HepG2 (cell line): Measurements from ENCODE around the gene HRC. TPM values are rescaled to one million over a fixed set of nuclear protein-coding genes. Genes with fewer than 3 reads are reported as not detected.

ENCODE experiments used
- CBX2 ChIP-seq, 2 experiments: fragments of 200-600 bp in 1 of 2; sonication (generic); formaldehyde crosslinking in 1 of 2; IDR thresholded peaks; 2 replicates each; pipeline versions ENCODE4 v1.7.0 to v1.8.1; 2018 to 2022; ENCODE audit warnings: low read depth in 2 of 2, low read length in 1 of 2, mild to moderate bottlenecking in 1 of 2, missing genetic modification reagents in 1 of 2
- CENPT ChIP-seq: sonication (generic); formaldehyde crosslinking; IDR thresholded peaks from 2 replicates; pipeline ENCODE4 v1.8.0; 2022; ENCODE audit warnings: low read depth, mild to moderate bottlenecking, moderate library complexity, missing genetic modification reagents
- GATAD2A ChIP-seq: IDR thresholded peaks from 2 replicates; pipeline ENCODE4 v1.6.1; 2016
- HDAC2 ChIP-seq: sonication (generic); formaldehyde crosslinking; IDR thresholded peaks from 2 replicates; pipeline ENCODE4 v1.4.0; 2020; ENCODE audit warnings: missing genetic modification reagents
- HNRNPLL ChIP-seq: fragments of 200-400 bp; formaldehyde crosslinking; IDR thresholded peaks from 2 replicates; pipeline ENCODE4 v1.6.1; 2017; ENCODE audit warnings: mild to moderate bottlenecking, low read depth, low read length; ENCODE audit not compliant: poor library complexity, severe bottlenecking
- KAT2B ChIP-seq: fragments of 150-350 bp; IDR thresholded peaks from 2 replicates; pipeline ENCODE4 v1.6.1; 2014; ENCODE audit warnings: low read depth, low read length, borderline replicate concordance
- MBD4 ChIP-seq: IDR thresholded peaks from 2 replicates; pipeline ENCODE4 v1.6.1; 2012; ENCODE audit warnings: low read length, inconsistent platforms, borderline replicate concordance
- NFKBIZ ChIP-seq: IDR thresholded peaks from 2 replicates; pipeline ENCODE4 v1.6.1; 2018; ENCODE audit warnings: missing genetic modification reagents, missing compliant biosample characterization
- POLR2A ChIP-seq, 2 experiments: IDR thresholded peaks; 2 replicates each; pipeline ENCODE4 v1.6.1; 2011; ENCODE audit warnings: low read depth in 2 of 2, low read length in 2 of 2, mild to moderate bottlenecking in 1 of 2, moderate library complexity in 1 of 2; ENCODE audit not compliant: insufficient read depth in 1 of 2
- REL ChIP-seq: sonication (generic); formaldehyde crosslinking; conservative IDR thresholded peaks from 2 replicates; pipeline ENCODE4 v1.8.0; 2022; ENCODE audit warnings: mild to moderate bottlenecking, missing genetic modification reagents, moderate library complexity
- SRSF1 ChIP-seq: fragments of 200-400 bp; formaldehyde crosslinking; optimal IDR thresholded peaks from 2 replicates; pipeline ENCODE3; 2017; ENCODE audit warnings: mild to moderate bottlenecking, low read depth, low read length, moderate library complexity
- ZC3H13 ChIP-seq: sonication (generic); formaldehyde crosslinking; IDR thresholded peaks from 2 replicates; pipeline ENCODE4 v1.8.1; 2023; ENCODE audit warnings: mild to moderate bottlenecking, missing genetic modification reagents, moderate library complexity
- ZC3H4 ChIP-seq: sonication (generic); formaldehyde crosslinking; IDR thresholded peaks from 2 replicates; pipeline ENCODE4 v1.4.0; 2020; ENCODE audit warnings: missing genetic modification reagents, borderline replicate concordance
- ZMAT3 ChIP-seq: sonication (generic); formaldehyde crosslinking; conservative IDR thresholded peaks from 2 replicates; pipeline ENCODE4 v1.7.0; 2021; ENCODE audit warnings: missing genetic modification reagents
- ZNF547 ChIP-seq: sonication (generic); formaldehyde crosslinking; IDR thresholded peaks from 2 replicates; pipeline ENCODE4 v1.5.1; 2020; ENCODE audit warnings: mild to moderate bottlenecking, missing genetic modification reagents
- ZNF564 ChIP-seq: sonication (generic); formaldehyde crosslinking; IDR thresholded peaks from 2 replicates; pipeline ENCODE4 v1.8.1; 2023; ENCODE audit warnings: mild to moderate bottlenecking, missing genetic modification reagents
- ZNF569 ChIP-seq: sonication (generic); formaldehyde crosslinking; IDR thresholded peaks from 2 replicates; pipeline ENCODE4 v1.5.0; 2020; ENCODE audit warnings: mild to moderate bottlenecking, missing genetic modification reagents, moderate library complexity, borderline replicate concordance
- ZSCAN22 ChIP-seq: sonication (generic); formaldehyde crosslinking; IDR thresholded peaks from 2 replicates; pipeline ENCODE4 v1.4.0; 2020; ENCODE audit warnings: mild to moderate bottlenecking, missing genetic modification reagents
- polyA plus RNA-seq, 8 experiments: library from polyadenylated mRNA; depleted of rRNA in 3 of 8; stranded (reverse) in 7 of 8; unstranded in 1 of 8; fragments of >200 nt; fragmentation: Illumina TruSeq in 4 of 8; extraction: Trizol in 4 of 8; gene quantifications; 2 replicates each; pipeline versions ENCODE4 v1.2.1 to v1.2.3, GENCODE V29; 2011 to 2016; ENCODE audit warnings: low read depth in 4 of 8, missing spikeins in 1 of 8, mixed read lengths in 1 of 8; ENCODE audit not compliant: insufficient read depth in 1 of 8
- total RNA-seq, 5 experiments: library from RNA; depleted of rRNA; stranded (reverse); fragments of >200 nt; fragmentation: Illumina TruSeq; extraction: Trizol; gene quantifications; 2 replicates each; pipeline ENCODE4 v1.2.3, GENCODE V29; 2016; ENCODE audit warnings: low read depth in 1 of 5
- TF ChIP-seq, protein P1 (sequence below): sonication (generic); formaldehyde crosslinking; IDR thresholded peaks from 2 replicates; pipeline ENCODE4 v1.8.0; 2022; ENCODE audit warnings: missing genetic modification reagents, mild to moderate bottlenecking, inconsistent platforms, borderline replicate concordance
- TF ChIP-seq, protein P2 (sequence below): sonication (generic); formaldehyde crosslinking; IDR thresholded peaks from 2 replicates; pipeline ENCODE4 v1.9.0; 2021; ENCODE audit warnings: missing genetic modification reagents, borderline replicate concordance
- TF ChIP-seq, protein P3 (sequence below): sonication (generic); formaldehyde crosslinking; IDR thresholded peaks from 2 replicates; pipeline ENCODE4 v1.4.0; 2020; ENCODE audit warnings: mild to moderate bottlenecking, missing genetic modification reagents

Gene HRC
- total and polyA plus RNA-seq, 2 of the 13 experiments (the other 11 are each of a cell fraction or from before 2014, with no cell fraction given), result 3.6 to 15.4 TPM

DNA sequence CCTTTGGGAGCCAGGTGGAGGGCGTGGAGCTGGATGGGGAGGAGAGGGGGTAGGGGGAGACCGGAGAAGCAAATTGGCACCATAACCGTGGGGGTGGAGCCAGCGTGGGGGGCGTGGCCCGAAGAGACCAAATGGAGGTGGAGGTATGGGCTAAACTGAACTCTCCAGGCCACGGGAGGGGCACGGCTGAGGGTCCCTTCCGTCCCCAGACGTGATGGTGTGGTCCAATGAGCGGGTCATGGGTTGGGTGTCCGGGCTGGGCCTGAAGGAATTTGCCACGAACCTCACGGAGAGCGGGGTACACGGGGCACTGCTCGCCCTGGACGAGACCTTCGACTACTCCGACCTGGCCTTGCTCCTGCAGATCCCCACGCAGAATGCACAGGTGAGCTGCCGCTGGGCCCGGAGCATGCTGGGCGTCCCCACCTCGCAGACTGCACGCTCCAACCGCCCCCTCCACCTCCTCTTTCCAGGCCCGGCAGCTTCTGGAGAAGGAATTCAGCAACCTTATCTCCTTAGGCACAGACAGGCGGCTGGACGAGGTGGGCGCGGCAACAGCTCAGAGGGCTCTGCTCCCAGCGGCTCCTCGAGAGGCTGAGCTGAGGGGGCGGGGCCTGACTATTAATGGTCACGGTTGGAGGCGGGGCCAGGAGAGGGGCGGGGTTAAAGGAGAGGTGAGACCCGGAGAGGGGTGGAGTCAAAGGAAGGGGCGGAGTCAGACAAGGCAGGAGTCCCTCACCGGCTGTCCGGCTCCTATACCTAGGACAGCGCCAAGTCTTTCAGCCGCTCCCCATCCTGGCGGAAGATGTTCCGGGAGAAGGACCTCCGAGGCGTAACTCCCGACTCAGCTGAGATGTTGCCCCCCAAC, 6.2 kb downstream of the HRC start (continued):
- TF ChIP-seq, protein P1, sequence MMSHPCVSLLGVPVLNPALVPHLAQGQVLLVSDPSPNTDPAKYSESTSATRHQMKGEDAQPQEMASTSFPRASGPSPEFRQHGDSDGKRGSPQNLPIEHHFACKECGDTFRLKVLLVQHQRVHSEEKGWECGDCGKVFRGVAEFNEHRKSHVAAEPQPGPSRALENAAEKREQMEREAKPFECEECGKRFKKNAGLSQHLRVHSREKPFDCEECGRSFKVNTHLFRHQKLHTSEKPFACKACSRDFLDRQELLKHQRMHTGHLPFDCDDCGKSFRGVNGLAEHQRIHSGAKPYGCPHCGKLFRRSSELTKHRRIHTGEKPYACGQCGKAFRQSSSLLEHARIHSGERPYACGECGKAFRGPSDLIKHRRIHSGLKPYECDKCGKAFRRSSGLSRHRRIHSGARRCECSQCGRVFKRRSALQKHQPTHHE (CRISPR knock-in tag), result no peak
- peak; percentile 74; the same call in 1 of the 2 replicates for TF ChIP-seq ZC3H13
- no peak for TF ChIP-seq ZNF569 (CRISPR knock-in tag)
- TF ChIP-seq HNRNPLL, result peak; percentile 43
- peak; percentile 35 for TF ChIP-seq SRSF1
- no peak for TF ChIP-seq HDAC2
- no peak for TF ChIP-seq MBD4
- no peak for TF ChIP-seq ZNF547 (CRISPR knock-in tag)
- TF ChIP-seq CENPT, result no peak
- TF ChIP-seq, protein P2, sequence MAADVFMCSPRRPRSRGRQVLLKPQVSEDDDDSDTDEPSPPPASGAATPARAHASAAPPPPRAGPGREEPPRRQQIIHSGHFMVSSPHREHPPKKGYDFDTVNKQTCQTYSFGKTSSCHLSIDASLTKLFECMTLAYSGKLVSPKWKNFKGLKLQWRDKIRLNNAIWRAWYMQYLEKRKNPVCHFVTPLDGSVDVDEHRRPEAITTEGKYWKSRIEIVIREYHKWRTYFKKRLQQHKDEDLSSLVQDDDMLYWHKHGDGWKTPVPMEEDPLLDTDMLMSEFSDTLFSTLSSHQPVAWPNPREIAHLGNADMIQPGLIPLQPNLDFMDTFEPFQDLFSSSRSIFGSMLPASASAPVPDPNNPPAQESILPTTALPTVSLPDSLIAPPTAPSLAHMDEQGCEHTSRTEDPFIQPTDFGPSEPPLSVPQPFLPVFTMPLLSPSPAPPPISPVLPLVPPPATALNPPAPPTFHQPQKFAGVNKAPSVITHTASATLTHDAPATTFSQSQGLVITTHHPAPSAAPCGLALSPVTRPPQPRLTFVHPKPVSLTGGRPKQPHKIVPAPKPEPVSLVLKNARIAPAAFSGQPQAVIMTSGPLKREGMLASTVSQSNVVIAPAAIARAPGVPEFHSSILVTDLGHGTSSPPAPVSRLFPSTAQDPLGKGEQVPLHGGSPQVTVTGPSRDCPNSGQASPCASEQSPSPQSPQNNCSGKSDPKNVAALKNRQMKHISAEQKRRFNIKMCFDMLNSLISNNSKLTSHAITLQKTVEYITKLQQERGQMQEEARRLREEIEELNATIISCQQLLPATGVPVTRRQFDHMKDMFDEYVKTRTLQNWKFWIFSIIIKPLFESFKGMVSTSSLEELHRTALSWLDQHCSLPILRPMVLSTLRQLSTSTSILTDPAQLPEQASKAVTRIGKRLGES (CRISPR knock-in tag), result no peak
- TF ChIP-seq REL (CRISPR knock-in tag), result 0 out of 2 replicates have a peak, but pooled peaks have one; percentile 9
- no peak for TF ChIP-seq ZC3H4 (CRISPR knock-in tag)
- no peak for TF ChIP-seq ZNF564 (CRISPR knock-in tag)
- TF ChIP-seq CBX2 (IDR thresholded peaks at IDR 0.05; ENCODE audit: low read depth, low read length), result no peak
- no peak for TF ChIP-seq CBX2 (CRISPR knock-in tag; IDR thresholded peaks at IDR 0.05; ENCODE audit: low read depth)
- TF ChIP-seq ZSCAN22, result no peak
- no peak for TF ChIP-seq KAT2B
- TF ChIP-seq ZMAT3 (CRISPR knock-in tag), result no peak; the same call in 1 of the 2 replicates
- peak in 1 of 2 experiments; percentile 10; a peak in 2 of 4 replicates for TF ChIP-seq POLR2A (IDR thresholded peaks at IDR 0.05; ENCODE audit: insufficient read depth in 1 of 2, low read depth in 2 of 2, low read length in 2 of 2)
- TF ChIP-seq GATAD2A (CRISPR knock-in tag), result no peak
- no peak for TF ChIP-seq NFKBIZ (CRISPR knock-in tag)
- TF ChIP-seq, protein P3, sequence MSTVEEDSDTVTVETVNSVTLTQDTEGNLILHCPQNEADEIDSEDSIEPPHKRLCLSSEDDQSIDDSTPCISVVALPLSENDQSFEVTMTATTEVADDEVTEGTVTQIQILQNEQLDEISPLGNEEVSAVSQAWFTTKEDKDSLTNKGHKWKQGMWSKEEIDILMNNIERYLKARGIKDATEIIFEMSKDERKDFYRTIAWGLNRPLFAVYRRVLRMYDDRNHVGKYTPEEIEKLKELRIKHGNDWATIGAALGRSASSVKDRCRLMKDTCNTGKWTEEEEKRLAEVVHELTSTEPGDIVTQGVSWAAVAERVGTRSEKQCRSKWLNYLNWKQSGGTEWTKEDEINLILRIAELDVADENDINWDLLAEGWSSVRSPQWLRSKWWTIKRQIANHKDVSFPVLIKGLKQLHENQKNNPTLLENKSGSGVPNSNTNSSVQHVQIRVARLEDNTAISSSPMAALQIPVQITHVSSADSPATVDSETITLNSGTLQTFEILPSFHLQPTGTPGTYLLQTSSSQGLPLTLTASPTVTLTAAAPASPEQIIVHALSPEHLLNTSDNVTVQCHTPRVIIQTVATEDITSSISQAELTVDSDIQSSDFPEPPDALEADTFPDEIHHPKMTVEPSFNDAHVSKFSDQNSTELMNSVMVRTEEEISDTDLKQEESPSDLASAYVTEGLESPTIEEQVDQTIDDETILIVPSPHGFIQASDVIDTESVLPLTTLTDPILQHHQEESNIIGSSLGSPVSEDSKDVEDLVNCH (CRISPR knock-in tag), result no peak
